PC-3 (cell line): Measurements from ENCODE around the gene A3GALT2.

Experiments
- CTCF ChIP-seq: fragments of 300-600 bp; sonication (generic); conservative IDR thresholded peaks from 2 replicates; pipeline ENCODE4 v1.5.1; 2017; ENCODE audit warnings: antibody characterized with exemption, low read depth, mild to moderate bottlenecking, low read length
- EZH2phosphoT487 ChIP-seq: fragments of 300-600 bp; sonication (generic); IDR thresholded peaks from 2 replicates; pipeline ENCODE4 v1.6.1; 2018; ENCODE audit warnings: mild to moderate bottlenecking, antibody characterized with exemption, low read length, borderline replicate concordance

- TF ChIP-seq CTCF (no peak), EZH2phosphoT487 (no peak)
Measured at GRCh38 chr1:33358114-33358794, 37.4 kb upstream of the A3GALT2 start.
